ENCODE data around the gene TRMT112.
"Not testable (repeated sequence)": the region's sequence is repeated elsewhere in the genome, so short reads cannot be mapped to it uniquely, and the experiment has no call there.

TRMT112 gene

DNA sequence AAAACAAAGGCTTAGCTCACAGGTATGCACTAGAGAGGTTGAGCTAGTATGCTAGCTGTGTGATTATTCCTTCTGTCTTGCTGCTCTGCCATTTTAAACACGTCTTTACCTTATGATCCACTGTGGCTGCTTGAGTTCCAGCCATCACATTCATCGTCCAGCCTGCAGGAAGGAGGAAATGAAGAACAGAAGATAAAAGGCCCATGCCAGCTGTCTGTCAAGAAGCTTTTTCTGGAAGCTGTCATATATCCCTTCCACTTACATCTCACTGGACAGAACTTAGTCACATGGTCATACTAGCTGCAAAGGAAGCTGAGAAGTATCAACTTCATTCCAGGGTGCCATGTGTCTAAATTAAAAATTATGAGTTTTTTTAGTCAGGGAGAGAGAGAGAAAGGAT, 10.0 kb upstream of the TRMT112 start:
- no peak for DNase-seq (ENCODE audit: low read depth, low spot score)
- Histone ChIP-seq H3K9ac (ENCODE audit: insufficient read length, low read depth) (no peak overlapping the region), H3K4me1 (ENCODE audit: insufficient read depth, insufficient read length) (peaks cover 30% of the 10 kb centered on the region), H3K9me3 (ENCODE audit: insufficient read depth, low read length) (no peaks in the 10 kb centered on the region), H3K36me3 (ENCODE audit: insufficient read depth, insufficient read length, low read length) (peaks cover 14% of the 10 kb centered on the region), H3K27me3 (ENCODE audit: insufficient read depth, insufficient read length) (no peaks in the 10 kb centered on the region), H3K4me3 (ENCODE audit: insufficient read length, low read depth) (no peak overlapping the region)
- TF ChIP-seq YY1 (IDR thresholded peaks at IDR 0.05; ENCODE audit: insufficient read depth, insufficient read length) (no peak), SUZ12 (IDR thresholded peaks at IDR 0.05; ENCODE audit: extremely low read depth, insufficient read depth, insufficient read length) (no peak), ZNF274 (IDR thresholded peaks at IDR 0.05; ENCODE audit: low read depth, low read length) (no peak)

DNA sequence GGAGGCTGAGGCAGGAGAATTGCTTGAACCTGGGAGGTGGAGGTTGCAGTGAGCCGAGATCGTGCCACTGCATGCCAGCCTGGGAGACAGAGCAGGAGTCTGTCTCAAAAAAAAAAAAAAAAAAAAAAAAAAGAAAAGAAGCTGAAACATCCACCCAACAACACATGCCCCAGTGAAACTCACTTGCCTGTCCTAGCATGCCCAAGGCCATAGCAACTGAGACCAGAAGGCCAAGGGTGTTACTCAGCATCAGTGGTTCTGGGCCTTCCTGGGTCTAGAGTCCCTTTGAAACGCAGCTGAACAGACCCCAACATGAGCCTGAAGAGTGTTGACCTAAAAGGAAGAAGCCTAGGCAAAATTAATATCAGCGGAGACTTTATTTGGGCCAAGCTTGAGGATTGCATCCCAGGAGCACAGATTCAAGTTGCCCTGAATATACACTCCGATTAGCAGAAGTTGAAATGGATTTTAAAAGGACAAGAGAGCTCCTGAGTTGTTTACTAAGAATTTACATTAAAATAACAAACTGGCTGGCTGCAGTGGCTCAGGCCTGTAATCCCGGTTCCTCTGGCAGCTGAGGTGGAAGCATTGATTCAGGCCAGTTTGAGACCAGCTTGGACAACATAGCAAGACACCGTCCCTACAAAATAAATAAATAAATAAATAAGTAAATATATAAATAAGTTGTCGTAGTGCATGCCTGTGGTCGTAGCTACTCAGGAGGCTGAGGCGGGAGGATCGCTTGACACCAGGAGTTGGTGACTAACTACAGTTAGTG, 7.5 kb upstream of the TRMT112 start:
- no peak for TF ChIP-seq ZNF274 (IDR thresholded peaks at IDR 0.05; ENCODE audit: low read depth, low read length)
- TF ChIP-seq SUZ12 (IDR thresholded peaks at IDR 0.05; ENCODE audit: extremely low read depth, insufficient read depth, insufficient read length): no peak
- no peak for TF ChIP-seq YY1 (IDR thresholded peaks at IDR 0.05; ENCODE audit: insufficient read depth, insufficient read length)
- Histone ChIP-seq H3K9ac (ENCODE audit: insufficient read length, low read depth) (peak overlapping the region; percentile 33), H3K4me1 (ENCODE audit: insufficient read depth, insufficient read length) (peaks cover 28% of the 10 kb centered on the region), H3K27me3 (ENCODE audit: insufficient read depth, insufficient read length) (no peaks in the 10 kb centered on the region), H3K4me3 (ENCODE audit: insufficient read length, low read depth) (no peak overlapping the region), H3K36me3 (ENCODE audit: insufficient read depth, insufficient read length, low read length) (peaks cover 34% of the 10 kb centered on the region), H3K9me3 (ENCODE audit: insufficient read depth, low read length) (no peaks in the 10 kb centered on the region)
- DNase-seq (ENCODE audit: low read depth, low spot score): no peak

DNA sequence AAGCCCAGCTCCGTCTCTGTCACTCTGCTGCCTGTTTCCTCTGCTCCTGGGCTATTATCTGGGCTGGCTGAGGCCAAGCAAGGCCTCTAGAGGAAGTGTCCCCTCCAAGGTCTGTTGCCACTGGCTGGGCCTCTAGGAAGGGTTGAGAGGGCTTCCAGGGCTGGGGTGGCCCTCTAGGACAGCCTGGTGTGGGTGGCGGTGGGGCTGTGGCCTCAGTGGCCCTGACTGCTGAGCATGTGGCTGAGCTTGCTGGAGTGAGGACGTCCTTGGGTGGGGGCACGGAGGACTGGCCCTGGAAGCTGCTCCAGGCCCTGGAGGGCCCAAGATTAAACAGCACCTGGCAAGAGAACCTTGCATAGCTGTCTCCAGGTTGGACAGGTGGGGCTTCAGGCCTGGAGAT, 6.6 kb upstream of the TRMT112 start:
- not testable (repeated sequence) for DNase-seq (ENCODE audit: low read depth, low spot score); H3K9me3 ChIP-seq (ENCODE audit: insufficient read depth, low read length); H3K4me3 ChIP-seq (ENCODE audit: insufficient read length, low read depth); H3K27me3 ChIP-seq (ENCODE audit: insufficient read depth, insufficient read length)
- Histone ChIP-seq H3K9ac (ENCODE audit: insufficient read length, low read depth) (peak overlapping the region; percentile 42), H3K36me3 (ENCODE audit: insufficient read depth, insufficient read length, low read length) (peaks cover 43% of the 10 kb centered on the region), H3K4me1 (ENCODE audit: insufficient read depth, insufficient read length) (peaks cover 34% of the 10 kb centered on the region)

DNA sequence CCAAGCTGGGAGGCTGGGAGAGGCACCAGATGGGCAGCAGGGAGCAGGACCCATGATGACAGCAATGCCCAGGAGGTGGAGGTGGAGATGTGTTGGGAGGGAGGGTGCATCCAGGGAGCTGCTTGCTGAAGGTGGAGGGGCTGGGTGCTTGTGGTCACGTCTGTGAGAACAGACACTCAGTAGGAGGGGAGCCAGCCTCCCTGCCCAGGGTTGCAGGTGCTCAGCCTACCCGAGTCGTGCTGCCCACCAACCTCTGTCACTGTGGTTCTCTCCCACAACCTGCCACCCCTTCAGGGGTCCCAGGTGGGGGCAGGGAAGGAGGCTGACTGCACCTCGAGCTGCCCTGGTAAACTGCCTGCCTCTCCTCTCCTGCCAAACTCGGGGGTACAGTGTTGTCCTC, 6.0 kb upstream of the TRMT112 start:
- Histone ChIP-seq H3K9me3 (ENCODE audit: insufficient read depth, low read length) (no peaks in the 10 kb centered on the region), H3K4me3 (ENCODE audit: insufficient read length, low read depth) (no peak overlapping the region), H3K27me3 (ENCODE audit: insufficient read depth, insufficient read length) (no peaks in the 10 kb centered on the region), H3K4me1 (ENCODE audit: insufficient read depth, insufficient read length) (peaks cover 34% of the 10 kb centered on the region), H3K9ac (ENCODE audit: insufficient read length, low read depth) (no peak overlapping the region), H3K36me3 (ENCODE audit: insufficient read depth, insufficient read length, low read length) (peaks cover 43% of the 10 kb centered on the region)
- TF ChIP-seq SUZ12 (IDR thresholded peaks at IDR 0.05; ENCODE audit: extremely low read depth, insufficient read depth, insufficient read length) (no peak), ZNF274 (IDR thresholded peaks at IDR 0.05; ENCODE audit: low read depth, low read length) (no peak), YY1 (IDR thresholded peaks at IDR 0.05; ENCODE audit: insufficient read depth, insufficient read length) (no peak)
- no peak for DNase-seq (ENCODE audit: low read depth, low spot score)

DNA sequence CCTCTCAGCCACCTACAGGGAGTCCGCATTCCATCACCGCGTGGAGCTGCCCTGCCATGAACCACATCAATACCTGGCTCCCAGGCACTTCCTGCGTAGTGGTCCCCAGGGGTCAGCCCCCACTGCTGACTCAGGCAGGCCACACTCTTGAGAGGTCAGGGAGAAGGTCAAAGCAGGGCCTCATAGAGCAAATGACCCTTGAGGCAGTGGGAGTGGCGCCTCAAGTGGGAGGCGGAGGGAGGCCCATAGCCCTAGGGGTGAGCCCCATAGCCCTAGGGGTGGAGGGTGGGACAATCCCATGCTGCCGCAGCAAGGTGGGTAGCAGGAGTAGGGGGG, 5.5 kb upstream of the TRMT112 start:
- DNase-seq (ENCODE audit: low read depth, low spot score): no peak
- H3K27me3 ChIP-seq (ENCODE audit: insufficient read depth, insufficient read length): no peaks in the 10 kb centered on the region
- TF ChIP-seq SUZ12 (IDR thresholded peaks at IDR 0.05; ENCODE audit: extremely low read depth, insufficient read depth, insufficient read length): no peak
- TF ChIP-seq ZNF274 (IDR thresholded peaks at IDR 0.05; ENCODE audit: low read depth, low read length): no peak
- TF ChIP-seq YY1 (IDR thresholded peaks at IDR 0.05; ENCODE audit: insufficient read depth, insufficient read length): no peak
- H3K36me3 ChIP-seq (ENCODE audit: insufficient read depth, insufficient read length, low read length): peaks cover 43% of the 10 kb centered on the region
- H3K9ac ChIP-seq (ENCODE audit: insufficient read length, low read depth): no peak overlapping the region
- no peak overlapping the region for H3K4me3 ChIP-seq (ENCODE audit: insufficient read length, low read depth)
- H3K4me1 ChIP-seq (ENCODE audit: insufficient read depth, insufficient read length): peaks cover 34% of the 10 kb centered on the region
- H3K9me3 ChIP-seq (ENCODE audit: insufficient read depth, low read length): no peaks in the 10 kb centered on the region

DNA sequence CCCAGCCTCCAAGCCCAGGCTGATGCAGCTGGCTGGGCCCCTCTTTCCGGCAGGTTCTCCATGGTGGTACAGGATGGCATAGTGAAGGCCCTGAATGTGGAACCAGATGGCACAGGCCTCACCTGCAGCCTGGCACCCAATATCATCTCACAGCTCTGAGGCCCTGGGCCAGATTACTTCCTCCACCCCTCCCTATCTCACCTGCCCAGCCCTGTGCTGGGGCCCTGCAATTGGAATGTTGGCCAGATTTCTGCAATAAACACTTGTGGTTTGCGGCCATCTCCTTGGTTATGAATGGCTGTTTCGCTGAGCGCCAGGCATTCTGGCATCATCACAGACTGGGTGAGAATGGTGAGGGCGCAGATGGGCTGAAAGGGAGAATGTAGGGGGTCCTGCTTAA, 4.2 kb upstream of the TRMT112 start:
- Histone ChIP-seq H3K9me3 (ENCODE audit: insufficient read depth, low read length) (no peaks in the 10 kb centered on the region), H3K27me3 (ENCODE audit: insufficient read depth, insufficient read length) (no peaks in the 10 kb centered on the region), H3K9ac (ENCODE audit: insufficient read length, low read depth) (no peak overlapping the region), H3K4me1 (ENCODE audit: insufficient read depth, insufficient read length) (peaks cover 34% of the 10 kb centered on the region), H3K36me3 (ENCODE audit: insufficient read depth, insufficient read length, low read length) (peaks cover 47% of the 10 kb centered on the region), H3K4me3 (ENCODE audit: insufficient read length, low read depth) (no peak overlapping the region)
- no peak for TF ChIP-seq SUZ12 (IDR thresholded peaks at IDR 0.05; ENCODE audit: extremely low read depth, insufficient read depth, insufficient read length)
- TF ChIP-seq ZNF274 (IDR thresholded peaks at IDR 0.05; ENCODE audit: low read depth, low read length): no peak
- TF ChIP-seq YY1 (IDR thresholded peaks at IDR 0.05; ENCODE audit: insufficient read depth, insufficient read length): no peak
- no peak for DNase-seq (ENCODE audit: low read depth, low spot score)

DNA sequence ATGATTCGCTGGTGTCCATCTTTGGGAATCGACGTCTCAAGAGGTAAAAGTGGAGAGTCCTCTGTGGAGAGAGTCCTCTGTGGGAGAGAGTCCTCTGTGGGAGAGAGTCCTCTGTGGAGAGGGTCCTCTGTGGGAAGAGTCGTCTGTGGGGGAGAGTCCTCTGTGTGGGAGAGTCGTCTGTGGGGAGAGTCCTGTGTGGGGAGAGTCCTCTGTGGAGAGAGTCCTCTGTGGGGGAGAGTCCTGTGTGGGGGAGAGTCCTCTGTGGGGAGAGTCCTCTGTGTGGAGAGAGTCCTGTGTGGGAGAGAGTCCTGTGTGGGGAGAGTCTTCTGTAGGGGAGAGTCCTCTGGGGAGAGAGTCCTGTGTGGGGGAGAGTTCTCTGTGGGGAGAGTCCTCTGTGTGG, 3.7 kb upstream of the TRMT112 start:
- no peaks in the 10 kb centered on the region for H3K27me3 ChIP-seq (ENCODE audit: insufficient read depth, insufficient read length)
- no peak for TF ChIP-seq SUZ12 (IDR thresholded peaks at IDR 0.05; ENCODE audit: extremely low read depth, insufficient read depth, insufficient read length)
- TF ChIP-seq ZNF274 (IDR thresholded peaks at IDR 0.05; ENCODE audit: low read depth, low read length): no peak
- peak overlapping the region; percentile 53 for H3K9ac ChIP-seq (ENCODE audit: insufficient read length, low read depth)
- peaks cover 53% of the 10 kb centered on the region for H3K36me3 ChIP-seq (ENCODE audit: insufficient read depth, insufficient read length, low read length)
- no peak overlapping the region for H3K4me3 ChIP-seq (ENCODE audit: insufficient read length, low read depth)
- peaks cover 38% of the 10 kb centered on the region for H3K4me1 ChIP-seq (ENCODE audit: insufficient read depth, insufficient read length)
- H3K9me3 ChIP-seq (ENCODE audit: insufficient read depth, low read length): no peaks in the 10 kb centered on the region
- no peak for DNase-seq (ENCODE audit: low read depth, low spot score)

Measured in NT2/D1 (cell line).